ENCODE data around the gene MIAT.

Gene MIAT

DNA sequence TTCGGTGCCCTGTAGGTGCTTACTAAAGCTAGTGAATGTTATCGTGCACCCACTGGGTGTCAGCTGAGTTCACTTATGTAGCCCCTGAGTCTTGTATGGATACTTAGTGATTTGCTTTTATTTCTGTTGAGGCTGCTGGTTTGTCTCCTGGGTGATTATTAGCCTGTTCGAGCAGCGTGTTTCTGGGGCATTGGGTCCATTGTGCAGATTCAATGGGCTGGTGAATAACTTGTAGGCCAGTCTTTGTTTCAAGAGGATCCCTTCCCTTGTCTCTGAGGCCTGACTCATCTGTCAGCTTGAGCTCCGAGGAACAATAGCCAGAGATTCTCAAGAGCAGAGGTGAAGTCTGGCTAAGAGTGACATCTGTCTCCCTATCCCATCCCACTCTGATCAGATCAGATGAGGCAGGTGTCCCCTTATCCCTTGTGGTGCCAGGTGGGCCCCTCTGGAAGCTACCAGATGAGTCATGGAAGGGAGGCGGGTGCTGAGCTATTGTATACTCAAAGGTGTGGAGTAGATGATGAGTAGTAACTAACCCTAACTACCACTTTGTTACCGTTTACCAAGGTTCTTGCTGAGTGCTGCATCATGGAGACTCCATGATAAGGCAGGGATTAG lies 3.7 kb downstream of the MIAT start:
- peaks cover 16% of the 10 kb centered on the region for H3K4me1 ChIP-seq (ENCODE audit: insufficient read depth, low read length, poor library complexity, severe bottlenecking)
- no peak overlapping the region for H2AFZ ChIP-seq (ENCODE audit: low read length)
- H3K4me3 ChIP-seq (ENCODE audit: low read length, poor library complexity, severe bottlenecking): no peak overlapping the region
- no peak overlapping the region for H3K9ac ChIP-seq (ENCODE audit: low read depth, low read length, poor library complexity, severe bottlenecking)
- H3K9me2 ChIP-seq (replicated peaks; ENCODE audit: low read depth, low read length): no peaks in the 10 kb centered on the region
- H3F3A ChIP-seq (ENCODE audit: low read depth): no peaks in the 10 kb centered on the region
- no peaks in the 10 kb centered on the region for H3K79me2 ChIP-seq (ENCODE audit: insufficient read depth, low read length)
- H4K20me1 ChIP-seq (ENCODE audit: insufficient read depth, low read length, poor library complexity, severe bottlenecking): no peaks in the 10 kb centered on the region
- no peaks in the 10 kb centered on the region for H3K27me3 ChIP-seq (ENCODE audit: insufficient read depth, low read length, poor library complexity, severe bottlenecking)
- TF ChIP-seq, protein P1, sequence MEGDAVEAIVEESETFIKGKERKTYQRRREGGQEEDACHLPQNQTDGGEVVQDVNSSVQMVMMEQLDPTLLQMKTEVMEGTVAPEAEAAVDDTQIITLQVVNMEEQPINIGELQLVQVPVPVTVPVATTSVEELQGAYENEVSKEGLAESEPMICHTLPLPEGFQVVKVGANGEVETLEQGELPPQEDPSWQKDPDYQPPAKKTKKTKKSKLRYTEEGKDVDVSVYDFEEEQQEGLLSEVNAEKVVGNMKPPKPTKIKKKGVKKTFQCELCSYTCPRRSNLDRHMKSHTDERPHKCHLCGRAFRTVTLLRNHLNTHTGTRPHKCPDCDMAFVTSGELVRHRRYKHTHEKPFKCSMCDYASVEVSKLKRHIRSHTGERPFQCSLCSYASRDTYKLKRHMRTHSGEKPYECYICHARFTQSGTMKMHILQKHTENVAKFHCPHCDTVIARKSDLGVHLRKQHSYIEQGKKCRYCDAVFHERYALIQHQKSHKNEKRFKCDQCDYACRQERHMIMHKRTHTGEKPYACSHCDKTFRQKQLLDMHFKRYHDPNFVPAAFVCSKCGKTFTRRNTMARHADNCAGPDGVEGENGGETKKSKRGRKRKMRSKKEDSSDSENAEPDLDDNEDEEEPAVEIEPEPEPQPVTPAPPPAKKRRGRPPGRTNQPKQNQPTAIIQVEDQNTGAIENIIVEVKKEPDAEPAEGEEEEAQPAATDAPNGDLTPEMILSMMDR (conservative IDR thresholded peaks at IDR 0.05; ENCODE audit: low read length): no peak
- no peak for TF ChIP-seq EZH2phosphoT487 (IDR thresholded peaks at IDR 0.05; ENCODE audit: borderline replicate concordance)
- H3K36me3 ChIP-seq (ENCODE audit: insufficient read depth, low read length): no peaks in the 10 kb centered on the region
- H3K4me2 ChIP-seq (ENCODE audit: low read depth, low read length, poor library complexity, severe bottlenecking): no peak overlapping the region
- no peaks in the 10 kb centered on the region for H3K9me3 ChIP-seq (ENCODE audit: insufficient read depth, low read depth, low read length)

DNA sequence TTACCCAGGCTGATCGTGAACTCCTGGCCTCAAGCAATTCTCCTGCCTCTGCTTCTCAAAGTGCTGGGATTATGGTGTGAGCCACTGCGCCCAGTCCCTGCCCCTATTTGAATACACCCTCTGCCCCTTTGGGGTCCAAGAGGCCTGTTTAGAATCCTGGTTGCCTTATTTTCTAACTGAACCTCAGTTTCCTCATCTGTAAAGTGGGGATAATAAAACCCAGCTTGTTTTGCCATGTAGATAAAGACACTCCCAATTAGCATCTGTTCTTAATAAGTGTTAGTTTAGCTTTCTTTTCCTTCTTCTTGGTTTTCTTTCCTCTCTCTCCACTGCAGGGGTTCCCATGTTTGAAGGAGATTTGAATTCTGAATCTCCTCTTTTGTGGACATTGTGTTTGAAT lies 4.8 kb downstream of the MIAT start:
- Histone ChIP-seq H3F3A (ENCODE audit: low read depth) (no peaks in the 10 kb centered on the region), H3K9ac (ENCODE audit: low read depth, low read length, poor library complexity, severe bottlenecking) (no peak overlapping the region), H3K4me2 (ENCODE audit: low read depth, low read length, poor library complexity, severe bottlenecking) (no peak overlapping the region), H3K27me3 (ENCODE audit: insufficient read depth, low read length, poor library complexity, severe bottlenecking) (no peaks in the 10 kb centered on the region), H3K4me3 (ENCODE audit: low read length, poor library complexity, severe bottlenecking) (no peak overlapping the region), H4K20me1 (ENCODE audit: insufficient read depth, low read length, poor library complexity, severe bottlenecking) (no peaks in the 10 kb centered on the region), H2AFZ (ENCODE audit: low read length) (no peak overlapping the region), H3K4me1 (ENCODE audit: insufficient read depth, low read length, poor library complexity, severe bottlenecking) (peaks cover 16% of the 10 kb centered on the region), H3K9me2 (replicated peaks; ENCODE audit: low read depth, low read length) (no peaks in the 10 kb centered on the region), H3K9me3 (ENCODE audit: insufficient read depth, low read depth, low read length) (no peaks in the 10 kb centered on the region), H3K79me2 (ENCODE audit: insufficient read depth, low read length) (no peaks in the 10 kb centered on the region), H3K36me3 (ENCODE audit: insufficient read depth, low read length) (no peaks in the 10 kb centered on the region)
- no peak for TF ChIP-seq EZH2phosphoT487 (IDR thresholded peaks at IDR 0.05; ENCODE audit: borderline replicate concordance)
- TF ChIP-seq, protein P1 (conservative IDR thresholded peaks at IDR 0.05; ENCODE audit: low read length): no peak

DNA sequence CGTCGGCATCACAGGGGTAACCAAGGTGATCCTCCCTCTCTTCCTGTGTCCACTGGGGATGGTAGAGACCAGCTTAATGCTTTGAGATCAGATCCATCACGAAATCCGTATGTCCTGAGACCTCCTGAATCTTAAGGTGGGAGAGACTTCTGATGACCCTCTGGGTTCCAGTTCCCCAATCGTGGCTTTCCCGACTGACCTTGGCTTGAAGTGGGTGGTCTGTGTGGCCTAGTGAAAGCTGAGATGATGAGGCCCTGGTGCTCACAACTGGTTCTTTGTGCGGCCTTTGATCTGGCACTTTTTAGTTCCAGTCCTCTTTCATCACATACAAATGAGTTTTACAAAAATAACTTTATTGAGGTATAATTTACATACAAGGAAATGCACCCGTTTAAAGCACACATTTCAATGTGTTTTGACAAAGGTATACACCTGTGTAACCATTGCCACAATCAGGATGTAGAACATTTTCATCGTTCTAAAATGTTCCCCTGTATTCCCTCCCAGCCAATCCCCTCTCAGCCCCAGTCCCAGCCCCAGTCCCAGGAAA lies 6.1 kb downstream of the MIAT start:
- Histone ChIP-seq H3F3A (ENCODE audit: low read depth) (no peaks in the 10 kb centered on the region), H3K9ac (ENCODE audit: low read depth, low read length, poor library complexity, severe bottlenecking) (no peak overlapping the region), H3K36me3 (ENCODE audit: insufficient read depth, low read length) (no peaks in the 10 kb centered on the region), H3K4me3 (ENCODE audit: low read length, poor library complexity, severe bottlenecking) (no peak overlapping the region), H3K4me1 (ENCODE audit: insufficient read depth, low read length, poor library complexity, severe bottlenecking) (peaks cover 13% of the 10 kb centered on the region), H2AFZ (ENCODE audit: low read length) (no peak overlapping the region), H3K9me3 (ENCODE audit: insufficient read depth, low read depth, low read length) (no peaks in the 10 kb centered on the region), H3K79me2 (ENCODE audit: insufficient read depth, low read length) (no peaks in the 10 kb centered on the region), H3K27me3 (ENCODE audit: insufficient read depth, low read length, poor library complexity, severe bottlenecking) (no peaks in the 10 kb centered on the region), H3K4me2 (ENCODE audit: low read depth, low read length, poor library complexity, severe bottlenecking) (no peak overlapping the region), H3K9me2 (replicated peaks; ENCODE audit: low read depth, low read length) (no peaks in the 10 kb centered on the region), H4K20me1 (ENCODE audit: insufficient read depth, low read length, poor library complexity, severe bottlenecking) (no peaks in the 10 kb centered on the region)
- TF ChIP-seq EZH2phosphoT487 (IDR thresholded peaks at IDR 0.05; ENCODE audit: borderline replicate concordance): no peak
- TF ChIP-seq, protein P1 (conservative IDR thresholded peaks at IDR 0.05; ENCODE audit: low read length): no peak

Data from Loucy (cell line).